ENCODE measurements around the gene THRA. TPM values are rescaled to one million over a fixed set of nuclear protein-coding genes. Genes with fewer than 3 reads are reported as not detected.
"Not testable (repeated sequence)": the region's sequence is repeated elsewhere in the genome, so short reads cannot be mapped to it uniquely, and the experiment has no call there.

THRA gene
- total and polyA plus RNA-seq, 2 of the 8 experiments (the other 6 are each of a cell fraction or from before 2014, with no cell fraction given): 6.4 to 10.2 TPM

- H3K14ac ChIP-seq (ENCODE audit: insufficient read length); H3K4me3 ChIP-seq (ENCODE audit: extremely low read depth in 1 of 4, insufficient read depth in 2 of 4, low read depth in 3 of 4, low read length in 4 of 4); H3K27ac ChIP-seq (ENCODE audit: low read depth, low read length); H3K4me1 ChIP-seq (replicated peaks in 1 of 4; ENCODE audit: control insufficient read depth in 3 of 4, insufficient read depth in 4 of 4, low read length in 3 of 4); H4K91ac ChIP-seq (replicated peaks; ENCODE audit: insufficient read length, low read length); H3K23ac ChIP-seq (ENCODE audit: insufficient read length); H2BK5ac ChIP-seq (ENCODE audit: low read depth, low read length); H2AK5ac ChIP-seq (ENCODE audit: low read depth, low read length); H2BK12ac ChIP-seq (ENCODE audit: low read depth, low read length); H2BK20ac ChIP-seq (ENCODE audit: low read length); H3K4ac ChIP-seq (replicated peaks; ENCODE audit: insufficient read length, low read depth, low read length); H3K27me3 ChIP-seq (replicated peaks in 1 of 4; ENCODE audit: control insufficient read depth in 3 of 4, extremely low read depth in 1 of 4, insufficient read depth in 3 of 4, low read length in 3 of 4); H4K5ac ChIP-seq (ENCODE audit: insufficient read length, low read depth, low read length); DNase-seq (ENCODE audit: low read depth in 1 of 2, low spot score in 2 of 2); H3K18ac ChIP-seq (ENCODE audit: extremely low read depth, low read length); FAIRE-seq; H2BK15ac ChIP-seq (ENCODE audit: low read length); H2AFZ ChIP-seq (ENCODE audit: low read length); H3K4me2 ChIP-seq (ENCODE audit: insufficient read depth in 1 of 2, low read depth in 2 of 2, low read length in 2 of 2); H3K9me3 ChIP-seq (ENCODE audit: insufficient read depth in 2 of 2, low read depth in 1 of 2, low read length in 1 of 2); H3K56ac ChIP-seq (replicated peaks; ENCODE audit: insufficient read length, low read depth, low read length); H3K9ac ChIP-seq (replicated peaks in 1 of 4; ENCODE audit: extremely low read depth in 1 of 4, low read depth in 3 of 4, low read length in 3 of 4); H3K79me1 ChIP-seq (ENCODE audit: low read depth, low read length); H4K20me1 ChIP-seq (replicated peaks in 1 of 2; ENCODE audit: control insufficient read depth in 1 of 2, insufficient read depth in 2 of 2, low read length in 2 of 2); H4K8ac ChIP-seq (ENCODE audit: extremely low read depth, insufficient read depth, low read length); H2BK120ac ChIP-seq (replicated peaks; ENCODE audit: low read depth, low read length); H3K23me2 ChIP-seq (ENCODE audit: low read depth, low read length): not testable (repeated sequence)
- POLR2A ChIA-PET (ENCODE audit: partially characterized antibody): interaction anchor here (0.7 to 7.2 kb wide), 10 partner anchors 9 to 1094 kb away, joined by 3 to 31 read pairs (median 4); no protein-coding TSS in a partner anchor
- CTCF ChIA-PET (ENCODE audit: partially characterized antibody): interaction anchor here (0.7 to 1.6 kb wide), 3 partner anchors 25 to 32 kb away, joined by 4 to 7 read pairs (median 5); no protein-coding TSS in a partner anchor
- Histone ChIP-seq H3K79me2 (ENCODE audit: control insufficient read depth in 1 of 2, insufficient read depth in 2 of 2, low read length in 2 of 2) (peaks cover 5 to 47% of the 10 kb centered on the region in 2 experiments), H3K36me3 (ENCODE audit: control insufficient read depth in 2 of 4, insufficient read depth in 4 of 4, low read length in 3 of 4) (peaks cover 6 to 41% (median 19%) of the 10 kb centered on the region in 4 experiments; a peak in 6 of 8 replicates)
- WGBS, 2 experiments (ENCODE audit: extremely low coverage in 1 of 2, insufficient coverage in 1 of 2, insufficient read length in 1 of 2, insufficient replicate concordance in 2 of 2, low coverage in 1 of 2, low lambda C conversion rate in 2 of 2, missing lambda C conversion rate in 1 of 2): 98% methylated on average over 3 of the region's 3 CpGs; no CpG with 5 or more reads in 1 of the 2 experiments
Observed at GRCh38 chr17:40143166-40143565, 80.4 kb downstream of the THRA start.

Small RNAs within 50 kb of the gene (microRNA-seq; reads per million reads assigned to microRNA genes)
- gene MIR6884 (ENCODE audit: borderline microRNAs expressed in 2 of 2, borderline number of aligned reads in 2 of 2, borderline replicate concordance in 1 of 2): 0.20 to 0.23 reads per million in 2 experiments

Small RNAs within 50 kb of the gene (small RNA-seq; reads per million reads assigned to genes)
- gene SNORD124 (ENCODE audit: insufficient read depth): 37.0 reads per million, percentile 95 among the genes with 10 or more reads in this experiment

Other genes with a start within 250 kb of the THRA start
- gene IKZF3, start 198.7 kb upstream of the THRA start, total RNA-seq (2021; fragmentation: NEBNext Ultra II Directional; extraction: Animal tissue kit (Norgen Biotek cat#: 25700)): 0.52 and 0.56 TPM in 2 replicates
- gene IKZF3, start 198.7 kb upstream of the THRA start, polyA plus RNA-seq (2011; rRNA removed): 0.23 and 0.31 TPM in 2 replicates
- not detected in 2 replicates for gene ZPBP2, start 194.8 kb upstream of the THRA start, total RNA-seq (2021; fragmentation: NEBNext Ultra II Directional; extraction: Animal tissue kit (Norgen Biotek cat#: 25700))
- gene ZPBP2, start 194.8 kb upstream of the THRA start, polyA plus RNA-seq (2011; rRNA removed): not detected in 2 replicates
- 10.3 and 11.8 TPM in 2 replicates for gene GSDMB, start 144.3 kb upstream of the THRA start, total RNA-seq (2021; fragmentation: NEBNext Ultra II Directional; extraction: Animal tissue kit (Norgen Biotek cat#: 25700))
- gene GSDMB, start 144.3 kb upstream of the THRA start, polyA plus RNA-seq (2011; rRNA removed): 9.7 and 9.8 TPM in 2 replicates
- gene ORMDL3, start 135.4 kb upstream of the THRA start, total RNA-seq (2021; fragmentation: NEBNext Ultra II Directional; extraction: Animal tissue kit (Norgen Biotek cat#: 25700)): 50.4 and 54.6 TPM in 2 replicates
- gene ORMDL3, start 135.4 kb upstream of the THRA start, polyA plus RNA-seq (2011; rRNA removed): 108 and 168 TPM in 2 replicates
- gene LRRC3C, start 135.2 kb upstream of the THRA start, total RNA-seq (2021; fragmentation: NEBNext Ultra II Directional; extraction: Animal tissue kit (Norgen Biotek cat#: 25700)): not detected in 2 replicates
- not detected in 2 replicates for gene LRRC3C, start 135.2 kb upstream of the THRA start, polyA plus RNA-seq (2011; rRNA removed)
- gene GSDMA, start 100.0 kb upstream of the THRA start, total RNA-seq (2021; fragmentation: NEBNext Ultra II Directional; extraction: Animal tissue kit (Norgen Biotek cat#: 25700)): not detected in 2 replicates
- gene GSDMA, start 100.0 kb upstream of the THRA start, polyA plus RNA-seq (2011; rRNA removed): 0.03 and 0.05 TPM in 2 replicates
- gene PSMD3, start 82.2 kb upstream of the THRA start, total RNA-seq (2021; fragmentation: NEBNext Ultra II Directional; extraction: Animal tissue kit (Norgen Biotek cat#: 25700)): 198 TPM in 2 replicates
- 151 and 182 TPM in 2 replicates for gene PSMD3, start 82.2 kb upstream of the THRA start, polyA plus RNA-seq (2011; rRNA removed)
- not detected in 2 replicates for gene CSF3, start 47.5 kb upstream of the THRA start, total RNA-seq (2021; fragmentation: NEBNext Ultra II Directional; extraction: Animal tissue kit (Norgen Biotek cat#: 25700))
- gene CSF3, start 47.5 kb upstream of the THRA start, polyA plus RNA-seq (2011; rRNA removed): 0.03 TPM in 1 of 2 replicates, not detected in the other
- 81.7 and 90.6 TPM in 2 replicates for gene MED24, start 8.6 kb upstream of the THRA start, total RNA-seq (2021; fragmentation: NEBNext Ultra II Directional; extraction: Animal tissue kit (Norgen Biotek cat#: 25700))
- gene MED24, start 8.6 kb upstream of the THRA start, polyA plus RNA-seq (2011; rRNA removed): 92.7 and 120 TPM in 2 replicates
- 4.3 and 4.6 TPM in 2 replicates for gene NR1D1, start 37.6 kb downstream of the THRA start, total RNA-seq (2021; fragmentation: NEBNext Ultra II Directional; extraction: Animal tissue kit (Norgen Biotek cat#: 25700))
- 1.5 and 3.4 TPM in 2 replicates for gene NR1D1, start 37.6 kb downstream of the THRA start, polyA plus RNA-seq (2011; rRNA removed)
- 66.5 and 69.2 TPM in 2 replicates for gene MSL1, start 59.0 kb downstream of the THRA start, total RNA-seq (2021; fragmentation: NEBNext Ultra II Directional; extraction: Animal tissue kit (Norgen Biotek cat#: 25700))
- gene MSL1, start 59.0 kb downstream of the THRA start, polyA plus RNA-seq (2011; rRNA removed): 18.2 and 24.1 TPM in 2 replicates
- gene CASC3, start 77.6 kb downstream of the THRA start, total RNA-seq (2021; fragmentation: NEBNext Ultra II Directional; extraction: Animal tissue kit (Norgen Biotek cat#: 25700)): 114 and 116 TPM in 2 replicates
- gene CASC3, start 77.6 kb downstream of the THRA start, polyA plus RNA-seq (2011; rRNA removed): 80.2 and 85.7 TPM in 2 replicates
- gene RAPGEFL1, start 114.5 kb downstream of the THRA start, total RNA-seq (2021; fragmentation: NEBNext Ultra II Directional; extraction: Animal tissue kit (Norgen Biotek cat#: 25700)): 18.1 and 20.2 TPM in 2 replicates
- gene RAPGEFL1, start 114.5 kb downstream of the THRA start, polyA plus RNA-seq (2011; rRNA removed): 20.0 and 25.0 TPM in 2 replicates
- 21.1 and 25.3 TPM in 2 replicates for gene WIPF2, start 156.3 kb downstream of the THRA start, total RNA-seq (2021; fragmentation: NEBNext Ultra II Directional; extraction: Animal tissue kit (Norgen Biotek cat#: 25700))
- gene WIPF2, start 156.3 kb downstream of the THRA start, polyA plus RNA-seq (2011; rRNA removed): 6.9 and 9.2 TPM in 2 replicates
- gene CDC6, start 224.9 kb downstream of the THRA start, total RNA-seq (2021; fragmentation: NEBNext Ultra II Directional; extraction: Animal tissue kit (Norgen Biotek cat#: 25700)): 139 and 140 TPM in 2 replicates
- 38.0 and 50.5 TPM in 2 replicates for gene CDC6, start 224.9 kb downstream of the THRA start, polyA plus RNA-seq (2011; rRNA removed)
- 13.4 and 16.5 TPM in 2 replicates for gene RARA, start 246.2 kb downstream of the THRA start, total RNA-seq (2021; fragmentation: NEBNext Ultra II Directional; extraction: Animal tissue kit (Norgen Biotek cat#: 25700))
- 4.4 and 7.8 TPM in 2 replicates for gene RARA, start 246.2 kb downstream of the THRA start, polyA plus RNA-seq (2011; rRNA removed)

All from H1 (cell line).